Astrocyte of the cerebellum (primary cell): Measurements from ENCODE around the gene NPAS2.

Experiments
- DNase-seq: peaks from one replicate; pipeline ENCODE4 v3.0.0-alpha.2; 2011; ENCODE audit warnings: low read depth
- H3K4me3 ChIP-seq: 2 replicates; pipeline ENCODE4 v1.5.1; 2011; ENCODE audit warnings: mild to moderate bottlenecking, low read depth, low read length, moderate library complexity
- CTCF ChIP-seq: IDR thresholded peaks from 2 replicates; pipeline ENCODE4 v1.5.1; 2012; ENCODE audit warnings: low read length, low read depth, moderate library complexity, mild to moderate bottlenecking; ENCODE audit errors: missing control alignments
- in situ Hi-C: cut with HindIII; loops from 2 replicates; pipeline ENCODE4 v1.10.0; 2017; ENCODE audit warnings: low sequenced_read_pairs

Gene NPAS2

GRCh38 chr2:100785626-100786296 is 34.2 kb upstream of the NPAS2 start:
- no peak for TF ChIP-seq CTCF
- no peak overlapping the region for H3K4me3 ChIP-seq
- no peak for DNase-seq
- in situ Hi-C loops: loop anchor here (5.0 kb wide), 1 partner anchor 33 kb away; no protein-coding TSS in a partner anchor

DNA sequence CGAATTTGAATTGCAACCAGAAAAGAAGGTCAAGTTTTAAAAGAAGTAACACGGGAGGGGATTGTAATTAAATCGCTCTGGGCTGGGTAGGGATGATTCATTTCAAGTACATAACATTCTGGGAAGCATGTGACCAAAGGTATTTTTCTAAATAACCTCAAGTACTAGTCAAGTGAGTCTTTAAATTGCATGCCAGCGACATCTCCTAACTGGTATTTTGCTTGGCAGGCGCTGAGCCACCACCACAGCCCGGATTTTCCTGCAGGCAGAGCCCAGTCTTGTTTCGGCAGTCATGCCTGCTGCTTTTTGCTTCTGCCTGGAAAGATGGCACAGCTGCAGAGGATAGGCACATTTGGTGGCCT is 33.7 kb upstream of the NPAS2 start:
- DNase-seq: peak; percentile 87
- TF ChIP-seq CTCF: no peak
- in situ Hi-C loops: loop anchor here (5.0 kb wide), 1 partner anchor 34 kb away; no protein-coding TSS in a partner anchor
- no peak overlapping the region for H3K4me3 ChIP-seq

- no peak for DNase-seq
- no peak for TF ChIP-seq CTCF
- in situ Hi-C loops: loop anchor here (5.0 kb wide), 1 partner anchor 35 kb away; no protein-coding TSS in a partner anchor
- H3K4me3 ChIP-seq: no peak overlapping the region
These were observed 33.0 kb upstream of the NPAS2 start for GRCh38 chr2:100786985-100787384.

- no peak for DNase-seq
- in situ Hi-C loops: loop anchor here (5.0 kb wide), 1 partner anchor 37 kb away; no protein-coding TSS in a partner anchor
- TF ChIP-seq CTCF: no peak
- no peak overlapping the region for H3K4me3 ChIP-seq
These were observed 30.6 kb upstream of the NPAS2 start for GRCh38 chr2:100789361-100789760.

- no peak for DNase-seq
- no peak for TF ChIP-seq CTCF
- in situ Hi-C loops: no loop called here
- H3K4me3 ChIP-seq: no peak overlapping the region
These were observed 28.5 kb upstream of the NPAS2 start for GRCh38 chr2:100791294-100791935.

DNA sequence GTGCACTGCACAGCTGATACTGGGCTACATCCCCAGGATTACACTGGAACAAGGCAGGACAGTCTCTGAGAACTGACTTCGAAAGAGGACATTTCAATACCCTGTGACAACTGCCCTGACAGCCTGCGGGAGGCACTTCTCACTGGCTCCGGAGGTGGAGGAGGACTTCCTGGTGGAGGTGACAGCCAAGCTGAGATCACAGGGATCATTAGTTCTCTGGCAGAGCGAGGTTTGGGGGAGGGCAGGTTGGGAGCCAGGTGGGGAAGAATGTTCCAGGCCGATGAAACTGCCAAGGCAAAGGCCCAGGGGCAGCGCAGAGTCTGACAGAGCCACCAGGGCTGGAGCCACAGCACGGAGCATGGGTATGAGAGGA is 28.0 kb upstream of the NPAS2 start:
- in situ Hi-C loops: no loop called here
- no peak for TF ChIP-seq CTCF
- no peak for DNase-seq
- H3K4me3 ChIP-seq: no peak overlapping the region
